HT-29 (cell line): ENCODE results near the gene COPS7B. TPM values are rescaled to one million over a fixed set of nuclear protein-coding genes. Genes with fewer than 3 reads are reported as not detected.

Experiments
- small RNA-seq: library from RNA; depleted of rRNA; stranded (forward); fragments of <200 nt; gene quantifications from one replicate; pipeline ENCODE3, GENCODE V24; 2014
- total RNA-seq: library from RNA; depleted of rRNA; stranded (reverse); fragments of >200 nt; shearing (Covaris generic); gene quantifications from 2 replicates; pipeline ENCODE4 v1.2.3, GENCODE V29; 2014; rRNA removed

The COPS7B gene
- total RNA-seq, 1 experiment from 2014 or later: 35.4 TPM

Small RNA genes lying within 50 kb of the gene (small RNA-seq; reads per million reads assigned to genes)
- not detected for gene AC073476.4

Other genes with a start within 250 kb of the COPS7B start
- gene TEX44, start 193.6 kb upstream of the COPS7B start, total RNA-seq: not detected in 2 replicates
- 1,191 and 1,224 TPM in 2 replicates for gene PTMA, start 77.9 kb upstream of the COPS7B start, total RNA-seq
- 8.2 and 10.6 TPM in 2 replicates for gene PDE6D, start 5.2 kb upstream of the COPS7B start, total RNA-seq
- gene NPPC, start 140.0 kb downstream of the COPS7B start, total RNA-seq: not detected in 2 replicates
- 24.3 and 29.4 TPM in 2 replicates for gene DIS3L2, start 175.3 kb downstream of the COPS7B start, total RNA-seq